Measurements from ENCODE around the gene MPP7.

Gene MPP7

GRCh38 chr10:28278842-28279241 lies 24.0 kb downstream of the MPP7 start:
- DNase-seq (ENCODE audit: low read depth) = no peak
- no peak for TF ChIP-seq CTCF (IDR thresholded peaks at IDR 0.05; ENCODE audit: control insufficient read depth, insufficient read depth, low read depth, low read length, missing control alignments)

GRCh38 chr10:28276384-28276783 lies 26.5 kb downstream of the MPP7 start:
- DNase-seq (ENCODE audit: low read depth) = no peak
- TF ChIP-seq CTCF (IDR thresholded peaks at IDR 0.05; ENCODE audit: control insufficient read depth, insufficient read depth, low read depth, low read length, missing control alignments) = no peak
- no peak overlapping the region for H3K4me3 ChIP-seq (ENCODE audit: control insufficient read depth, low read depth, low read length)

More at GRCh38 chr10:28278842-28279241, 24.0 kb downstream of the MPP7 start:
- no peak overlapping the region for H3K4me3 ChIP-seq (ENCODE audit: control insufficient read depth, low read depth, low read length)

- TF ChIP-seq CTCF (IDR thresholded peaks at IDR 0.05; ENCODE audit: control insufficient read depth, insufficient read depth, low read depth, low read length, missing control alignments) = no peak
- DNase-seq (ENCODE audit: low read depth) = no peak
- H3K4me3 ChIP-seq (ENCODE audit: control insufficient read depth, low read depth, low read length) = no peak overlapping the region
These were observed 28.4 kb downstream of the MPP7 start for GRCh38 chr10:28274475-28274874.

- no peak overlapping the region for H3K4me3 ChIP-seq (ENCODE audit: control insufficient read depth, low read depth, low read length)
- DNase-seq (ENCODE audit: low read depth) = no peak
- no peak for TF ChIP-seq CTCF (IDR thresholded peaks at IDR 0.05; ENCODE audit: control insufficient read depth, insufficient read depth, low read depth, low read length, missing control alignments)
These were observed 29.5 kb downstream of the MPP7 start for GRCh38 chr10:28273343-28273742.

GRCh38 chr10:28269842-28270456 lies 32.9 kb downstream of the MPP7 start:
- no peak overlapping the region for H3K4me3 ChIP-seq (ENCODE audit: control insufficient read depth, low read depth, low read length)
- DNase-seq (ENCODE audit: low read depth) = no peak
- TF ChIP-seq CTCF (IDR thresholded peaks at IDR 0.05; ENCODE audit: control insufficient read depth, insufficient read depth, low read depth, low read length, missing control alignments) = no peak

GRCh38 chr10:28266449-28267224 lies 36.2 kb downstream of the MPP7 start:
- H3K4me3 ChIP-seq (ENCODE audit: control insufficient read depth, low read depth, low read length) = no peak overlapping the region
- no peak for TF ChIP-seq CTCF (IDR thresholded peaks at IDR 0.05; ENCODE audit: control insufficient read depth, insufficient read depth, low read depth, low read length, missing control alignments)

More at GRCh38 chr10:28266449-28267224, 36.2 kb downstream of the MPP7 start:
- DNase-seq (ENCODE audit: low read depth) = no peak

All from AG09309 (cell line).